MCF 10A (cell line): ENCODE results near the gene C8G. TPM values are rescaled to one million over a fixed set of nuclear protein-coding genes. Genes with fewer than 3 reads are reported as not detected.

Experiments used
- BruUV-seq: library from RNA; stranded (reverse); fragments of 400-500 nt; replicated peaks from 2 replicates; lab custom pipeline; 2021; lab: Mats Ljungman, UMichigan
- CTCF ChIA-PET: fragments of 300-600 bp; sonication (Branson Sonifier 250); formaldehyde crosslinking; extraction: SDS; loops from one replicate; lab custom pipeline; 2021; ENCODE audit warnings: antibody characterized with exemption, inconsistent platforms; lab: Yijun Ruan, JAX
- POLR2A ChIA-PET: fragments of 300-600, 350-650 bp; sonication (Branson Sonifier 250); formaldehyde crosslinking; extraction: SDS; loops from one replicate; lab custom pipeline; 2020; ENCODE audit warnings: antibody characterized with exemption, inconsistent platforms; lab: Yijun Ruan, JAX
- DNase-seq: peaks from one replicate; pipeline ENCODE4 v3.0.0-alpha.2; 2018; ENCODE audit not compliant: unreplicated experiment
- H3K27ac Mint-ChIP-seq: one replicate; pipeline ENCODE4 v1.8.0; 2022; ENCODE audit warnings: mild to moderate bottlenecking, low read depth, mixed read lengths; ENCODE audit not compliant: unreplicated experiment
- H3K27me3 Mint-ChIP-seq: one replicate; pipeline ENCODE4 v1.8.0; 2022; ENCODE audit warnings: mixed read lengths; ENCODE audit not compliant: insufficient read depth, unreplicated experiment
- H3K36me3 Mint-ChIP-seq: one replicate; pipeline ENCODE4 v1.8.0; 2022; ENCODE audit warnings: mild to moderate bottlenecking, moderate library complexity, mixed read lengths; ENCODE audit not compliant: insufficient read depth, unreplicated experiment
- H3K4me1 Mint-ChIP-seq: one replicate; pipeline ENCODE4 v1.8.0; 2022; ENCODE audit warnings: mixed read lengths; ENCODE audit not compliant: insufficient read depth, unreplicated experiment
- H3K4me3 Mint-ChIP-seq: one replicate; pipeline ENCODE4 v1.8.0; 2022; ENCODE audit warnings: mild to moderate bottlenecking, moderate library complexity, mixed read lengths; ENCODE audit not compliant: unreplicated experiment
- H3K9me3 Mint-ChIP-seq: one replicate; pipeline ENCODE4 v1.8.0; 2022; ENCODE audit warnings: mixed read lengths; ENCODE audit not compliant: unreplicated experiment
- CTCF ChIP-seq: fragments of 200-600 bp; IDR thresholded peaks from one replicate; pipeline ENCODE4 v1.8.0; 2022; ENCODE audit warnings: antibody characterized with exemption, mild to moderate bottlenecking; ENCODE audit not compliant: unreplicated experiment
- intact Hi-C: fragments of 100-400 bp; cut with micrococcal nuclease; formaldehyde crosslinking; loops from 2 replicates; pipeline ENCODE4 v1.14.1; 2022
- total RNA-seq: library from RNA; stranded (reverse); gene quantifications from 2 replicates; pipeline ENCODE4 v1.2.3, GENCODE V29; 2022

C8G gene
- total RNA-seq, 1 experiment from 2014 or later, result 1.0 TPM

GRCh38 chr9:136916330-136917184 lies 28.5 kb upstream of the C8G start:
- DNase-seq, result no peak
- Mint-ChIP-seq H3K27ac (no peak overlapping the region), H3K4me1 (no peaks in the 10 kb centered on the region), H3K27me3 (no peaks in the 10 kb centered on the region), H3K4me3 (no peak overlapping the region), H3K36me3 (peaks cover 57% of the 10 kb centered on the region), H3K9me3 (no peaks in the 10 kb centered on the region)
- no peak for TF ChIP-seq CTCF
- intact Hi-C loops, result no loop called here
- no TSS peak for BruUV-seq
- ChIA-PET POLR2A (no interaction called here), CTCF (no interaction called here)

DNA sequence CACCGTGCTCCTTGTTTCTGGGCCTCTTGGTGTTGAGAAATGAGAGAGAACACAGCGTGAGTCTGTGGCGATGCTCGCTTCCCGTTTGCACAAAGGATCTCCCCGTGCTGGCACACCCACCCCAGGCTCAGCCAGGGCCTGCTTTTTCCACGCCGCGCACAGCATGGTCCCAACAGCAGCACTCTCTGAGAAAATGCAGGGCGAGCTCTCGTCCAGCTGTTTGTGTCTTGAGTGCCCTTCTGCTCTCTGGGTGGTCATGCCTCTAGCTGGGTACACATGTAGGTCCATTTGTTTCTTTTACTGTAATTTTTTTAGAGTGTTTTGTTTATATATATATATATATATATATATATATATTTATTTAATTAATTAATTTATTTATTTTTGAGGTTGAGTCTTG lies 27.1 kb upstream of the C8G start:
- DNase-seq, result no peak
- ChIA-PET POLR2A (no interaction called here), CTCF (interaction anchor here (0.6 kb wide), 1 partner anchor 9 kb away, joined by 4 read pairs; no protein-coding TSS in a partner anchor)
- Mint-ChIP-seq H3K4me1 (no peaks in the 10 kb centered on the region), H3K27me3 (no peaks in the 10 kb centered on the region), H3K27ac (no peak overlapping the region), H3K36me3 (peaks cover 60% of the 10 kb centered on the region), H3K9me3 (no peaks in the 10 kb centered on the region), H3K4me3 (no peak overlapping the region)
- no TSS peak for BruUV-seq
- intact Hi-C loops, result no loop called here
- TF ChIP-seq CTCF, result no peak

GRCh38 chr9:136920069-136920468 lies 25.0 kb upstream of the C8G start:
- Mint-ChIP-seq H3K27me3 (no peaks in the 10 kb centered on the region), H3K4me3 (no peak overlapping the region), H3K27ac (no peak overlapping the region), H3K4me1 (no peaks in the 10 kb centered on the region), H3K36me3 (peaks cover 60% of the 10 kb centered on the region), H3K9me3 (no peaks in the 10 kb centered on the region)
- DNase-seq, result no peak
- ChIA-PET CTCF (interaction anchor here (0.6 kb wide), 1 partner anchor 18 kb away, joined by 3 read pairs; no protein-coding TSS in a partner anchor), POLR2A (interaction anchor here (0.6 kb wide), 1 partner anchor 105 kb away, joined by 3 read pairs; no protein-coding TSS in a partner anchor)
- TF ChIP-seq CTCF, result no peak
- BruUV-seq, result no TSS peak
- intact Hi-C loops, result no loop called here

- no peak for TF ChIP-seq CTCF
- Mint-ChIP-seq H3K4me3 (no peak overlapping the region), H3K27ac (no peak overlapping the region), H3K4me1 (no peaks in the 10 kb centered on the region), H3K9me3 (no peaks in the 10 kb centered on the region), H3K36me3 (peaks cover 55% of the 10 kb centered on the region), H3K27me3 (no peaks in the 10 kb centered on the region)
- BruUV-seq, result no TSS peak
- ChIA-PET CTCF (interaction anchor here (0.9 kb wide), 1 partner anchor 114 kb away, joined by 5 read pairs; no protein-coding TSS in a partner anchor), POLR2A (no interaction called here)
- intact Hi-C loops, result no loop called here
- no peak for DNase-seq
Measured at GRCh38 chr9:136920734-136921231, 24.3 kb upstream of the C8G start.
